A549 (cell line): ENCODE results near the gene PTPRJ.

Source experiments
- EP300 ChIP-seq, 2 experiments: fragments of >200 bp; sonication (Bioruptor Twin); formaldehyde crosslinking; IDR thresholded peaks; 2 replicates in 1 of 2; 3 replicates in 1 of 2; pipeline ENCODE4 v1.6.1; 2016 to 2017
- POLR2A ChIP-seq: IDR thresholded peaks from 2 replicates; pipeline ENCODE4 v1.6.1; 2012; ENCODE audit warnings: mild to moderate bottlenecking, low read length

DNA sequence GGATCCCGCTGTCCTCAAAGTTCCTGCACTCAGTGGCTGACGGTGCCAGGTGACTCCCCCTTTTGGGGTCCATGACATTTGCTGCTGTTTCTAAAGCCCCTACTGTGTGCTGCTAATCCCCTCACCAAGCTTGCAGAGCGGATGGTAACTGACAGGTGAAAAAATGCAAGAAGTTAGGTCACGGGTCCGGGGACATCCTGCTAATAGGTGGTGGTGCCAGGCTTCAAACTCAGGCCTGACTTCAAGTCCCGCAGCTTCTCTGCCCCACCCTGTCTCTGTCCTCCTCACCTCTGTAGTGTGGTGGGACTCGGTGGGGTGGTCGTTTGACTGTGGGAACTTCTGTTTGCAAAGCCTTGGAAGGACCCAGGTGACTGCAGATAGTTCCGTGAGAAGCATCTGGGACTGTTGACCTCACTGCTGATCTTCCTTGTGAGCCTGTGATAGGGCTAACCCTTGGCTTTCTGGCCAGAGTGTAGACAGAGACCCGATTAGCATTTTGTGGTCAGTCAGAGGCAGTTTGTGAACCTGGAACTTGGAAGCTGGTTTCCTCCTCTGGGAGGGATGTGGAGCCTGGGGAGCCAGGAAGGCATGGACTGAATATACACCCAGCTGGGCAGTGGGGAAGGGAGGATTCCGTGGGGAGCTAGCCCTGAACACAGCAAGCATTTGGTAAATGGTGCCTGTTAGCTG, 120.8 kb downstream of the PTPRJ start:
- TF ChIP-seq EP300 (IDR thresholded peaks at IDR 0.05): no peak
- no peak for TF ChIP-seq POLR2A
